ENCODE results near the gene TRAF3.

Gene TRAF3

DNA sequence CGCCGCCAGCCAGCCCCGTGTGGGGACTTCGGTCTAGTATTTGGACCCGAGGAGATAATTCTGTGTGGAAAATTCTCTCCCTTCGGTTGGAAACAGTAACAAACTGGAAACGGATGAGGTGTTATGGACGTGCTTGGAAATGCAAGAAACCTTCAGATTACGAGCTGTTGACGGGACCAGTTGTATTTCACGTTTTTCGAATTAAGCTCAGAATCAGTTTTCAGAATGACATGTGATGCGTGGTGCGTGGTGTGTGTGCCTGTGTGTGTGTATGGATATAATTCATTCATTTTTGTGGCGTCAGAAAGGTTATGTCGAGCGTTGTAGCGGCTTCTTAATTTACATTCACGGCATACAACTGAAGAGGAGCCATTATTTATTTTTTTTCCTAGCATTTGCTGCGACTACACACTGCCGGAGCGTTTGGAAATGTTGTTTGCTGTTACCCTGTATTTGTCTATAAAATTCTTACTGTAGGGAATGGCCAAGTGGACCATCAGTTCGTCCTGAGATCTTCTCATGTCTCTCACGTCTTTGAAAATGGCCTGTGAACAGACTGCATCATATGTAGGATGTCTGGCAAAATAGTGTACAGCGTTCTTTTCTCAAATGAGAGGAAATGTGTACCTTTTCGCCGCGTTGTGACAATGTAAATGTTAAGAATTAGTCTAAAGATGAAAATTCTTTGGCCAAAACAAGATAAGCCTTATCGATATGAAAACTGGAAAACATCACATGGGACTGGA is 1.3 kb downstream of the TRAF3 start:
- DNase-seq = peak; percentile 52

- no peak for DNase-seq
Observed at GRCh38 chr14:102779084-102779462, 1.8 kb downstream of the TRAF3 start.

GRCh38 chr14:102779574-102780315 is 2.5 kb downstream of the TRAF3 start:
- DNase-seq = no peak

DNA sequence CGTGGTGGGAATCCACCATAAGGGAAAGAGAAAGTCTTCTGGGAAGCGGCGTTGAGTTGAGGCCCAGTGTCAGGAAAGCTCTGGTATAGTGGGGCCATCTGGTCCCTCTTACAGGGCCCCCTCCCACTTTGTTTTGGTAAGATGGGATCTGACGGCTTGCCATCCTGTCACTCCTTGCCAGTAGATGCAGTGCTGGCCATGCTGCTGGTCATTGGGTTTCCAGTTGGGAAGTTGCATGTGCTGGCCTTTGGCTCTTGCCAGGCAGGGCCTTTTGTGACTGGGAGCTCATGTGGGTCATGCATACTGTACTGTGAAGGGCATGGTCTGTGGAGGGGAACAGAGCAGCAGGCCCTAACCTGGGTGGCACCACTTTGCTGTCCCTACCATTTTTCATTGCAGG is 3.8 kb downstream of the TRAF3 start:
- DNase-seq = no peak

DNA sequence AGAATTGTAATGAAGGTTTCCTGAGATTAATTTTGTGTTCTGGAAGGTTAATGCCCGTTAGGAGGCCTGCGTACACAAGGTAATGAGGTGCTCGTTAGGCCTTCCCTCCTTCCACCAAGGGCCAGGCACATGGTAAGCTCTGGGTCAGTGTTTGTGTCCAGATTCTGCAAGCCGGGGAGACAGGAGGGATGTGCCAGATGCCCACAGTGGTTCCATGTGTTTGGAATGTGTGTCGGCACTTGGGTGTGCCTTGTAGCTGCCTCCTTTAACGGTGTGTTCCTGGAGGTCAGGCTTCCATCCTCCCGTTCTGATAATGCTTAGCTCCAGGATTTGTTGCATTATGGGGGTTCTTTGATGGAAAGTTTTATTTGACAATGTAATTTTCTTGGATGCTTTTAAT is 5.7 kb downstream of the TRAF3 start:
- DNase-seq = no peak

GRCh38 chr14:102784892-102785594 is 7.8 kb downstream of the TRAF3 start:
- peak; percentile 39 for DNase-seq

GRCh38 chr14:102785595-102785963 is 8.3 kb downstream of the TRAF3 start:
- no peak for DNase-seq

DNA sequence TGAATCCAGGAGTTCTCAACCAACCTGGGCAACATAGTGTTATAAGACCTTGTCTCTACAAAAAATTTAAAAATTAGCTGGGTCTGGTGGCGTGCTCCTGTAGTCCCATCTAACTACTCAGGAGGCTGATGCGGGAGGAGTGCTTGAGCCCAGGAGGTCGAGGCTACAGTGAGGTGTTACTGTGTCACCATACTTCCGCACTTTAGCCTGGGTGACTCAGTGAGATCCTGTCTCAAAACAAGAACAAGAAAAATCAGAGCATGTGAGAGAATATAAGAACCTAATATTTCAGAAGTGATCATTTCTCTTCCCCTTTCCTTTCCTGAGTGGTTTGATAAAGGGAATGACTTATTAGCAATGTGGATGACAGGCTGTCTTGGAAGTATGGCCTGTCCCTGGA is 9.5 kb downstream of the TRAF3 start:
- DNase-seq = peak; percentile 68

DNA sequence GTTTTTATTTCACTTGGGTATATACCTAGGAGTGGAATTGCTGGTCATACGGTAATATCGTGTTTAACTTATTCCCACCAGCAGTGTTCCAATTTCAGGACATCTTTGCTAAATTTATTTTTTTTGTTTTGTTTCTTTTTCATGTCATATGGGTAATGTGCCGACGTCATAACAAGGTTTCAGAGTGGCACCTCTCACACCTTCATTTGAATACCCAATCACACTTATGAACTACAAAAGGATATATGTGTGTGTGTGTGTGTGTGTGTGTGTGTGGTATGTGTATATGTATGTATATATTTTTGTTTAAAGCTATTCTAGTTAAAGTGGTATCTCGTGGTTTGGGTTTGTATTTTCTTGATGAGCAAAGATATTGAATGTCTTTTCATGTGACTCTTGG is 12.1 kb downstream of the TRAF3 start:
- no peak for DNase-seq

GRCh38 chr14:102793531-102794328 is 16.5 kb downstream of the TRAF3 start:
- DNase-seq = no peak

GRCh38 chr14:102795060-102795925 is 18.0 kb downstream of the TRAF3 start:
- DNase-seq = peak; percentile 48

DNA sequence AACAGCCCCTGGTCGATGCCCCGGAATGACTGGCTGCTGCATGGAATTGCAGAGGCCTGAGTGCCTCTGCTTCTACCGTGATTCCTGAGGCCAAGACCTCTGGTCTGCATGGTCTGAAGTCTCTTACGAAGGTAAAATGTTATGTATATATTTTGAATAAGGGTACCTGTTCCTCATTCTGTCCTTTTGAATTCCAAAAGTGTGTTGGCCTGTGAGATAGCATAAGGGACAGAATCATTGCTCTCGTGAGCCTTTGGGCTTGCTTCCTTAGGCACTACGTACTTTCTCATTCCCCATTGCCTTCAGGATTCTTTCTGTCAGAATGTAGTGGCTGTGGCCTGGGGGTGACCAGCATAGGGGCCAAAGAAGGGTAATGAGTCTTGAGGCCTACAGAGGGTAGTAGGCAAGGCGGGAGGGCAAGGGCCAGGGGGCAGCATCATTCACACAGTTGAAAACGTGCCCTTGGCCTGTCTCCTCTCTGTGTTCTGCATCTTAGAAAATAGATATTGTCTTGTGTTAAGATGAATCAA is 19.5 kb downstream of the TRAF3 start:
- DNase-seq = no peak

- DNase-seq = no peak
Observed at GRCh38 chr14:102798926-102799325, 21.7 kb downstream of the TRAF3 start.

- no peak for DNase-seq
Observed at GRCh38 chr14:102799684-102800562, 22.7 kb downstream of the TRAF3 start.

DNA sequence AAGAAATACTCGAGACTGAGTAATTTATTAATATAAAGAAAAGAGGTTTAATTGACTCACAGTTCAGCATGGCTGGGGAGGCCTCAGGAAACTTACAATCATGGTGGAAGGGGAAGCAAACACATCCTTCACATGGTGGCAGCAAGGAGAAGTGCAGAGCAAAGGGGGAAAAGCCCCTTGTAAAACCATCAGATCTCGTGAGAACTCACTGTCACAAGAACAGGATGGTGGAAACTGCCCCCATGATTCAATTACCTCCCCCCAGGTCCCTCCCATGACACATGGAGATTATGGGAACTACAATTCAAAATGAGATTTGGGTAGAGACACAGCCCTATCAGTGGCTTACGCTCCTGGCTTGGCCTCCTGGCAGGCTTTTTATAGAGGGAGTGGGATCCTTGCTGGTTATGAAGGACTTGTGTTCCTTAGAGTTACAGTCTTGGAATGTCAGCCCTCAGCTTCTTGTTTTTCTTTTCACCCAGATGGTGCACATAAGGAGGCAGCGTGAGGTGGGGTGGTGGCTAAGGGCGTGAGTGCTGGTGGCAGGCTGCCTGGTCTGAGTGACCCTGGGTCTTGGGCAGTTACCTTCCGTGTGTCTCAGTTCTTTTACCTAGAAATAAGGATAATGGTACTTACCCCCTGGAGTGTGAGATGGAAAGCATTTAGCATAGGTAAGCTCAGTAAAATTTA is 25.7 kb downstream of the TRAF3 start:
- DNase-seq = no peak

DNA sequence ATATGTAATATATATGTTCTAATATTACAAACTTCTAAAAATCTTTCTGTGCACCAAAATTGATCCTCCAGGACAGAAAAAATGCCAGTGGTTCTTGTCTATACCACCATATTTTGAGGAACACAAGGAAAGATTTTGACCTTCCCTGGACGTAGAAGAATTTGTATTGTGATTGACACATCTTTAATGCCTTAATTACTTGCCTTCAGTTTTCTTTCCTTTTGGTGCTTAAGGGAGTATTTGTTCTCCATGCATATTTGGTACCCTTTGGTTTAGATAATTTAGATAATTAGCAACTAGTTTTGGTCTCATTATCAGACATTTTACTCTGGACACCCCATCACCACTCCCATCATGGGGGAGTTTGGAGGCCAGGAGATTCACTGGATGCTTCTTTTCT is 27.6 kb downstream of the TRAF3 start:
- no peak for DNase-seq

- peak; percentile 72 for DNase-seq
Observed at GRCh38 chr14:102805371-102805891, 28.2 kb downstream of the TRAF3 start.

DNA sequence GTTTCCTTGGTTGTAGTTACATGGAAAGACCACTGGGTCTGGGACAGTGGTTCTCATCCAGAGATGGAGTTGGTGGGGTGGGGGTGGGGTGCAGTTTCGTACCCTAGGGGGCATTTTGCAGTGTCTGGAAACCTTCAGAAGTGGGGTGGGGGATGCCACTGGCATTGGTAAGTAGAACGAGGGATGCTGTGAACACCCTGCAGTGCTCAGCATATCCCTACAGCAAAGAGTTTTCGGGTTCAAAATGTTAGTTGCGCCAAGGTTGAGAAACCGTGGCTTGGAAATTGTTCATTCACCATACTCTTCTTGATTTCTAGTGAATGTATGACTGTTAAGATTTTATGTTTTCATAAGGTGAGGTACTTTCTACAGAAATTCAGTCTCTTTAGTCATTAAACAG is 28.7 kb downstream of the TRAF3 start:
- no peak for DNase-seq

- no peak for DNase-seq
Observed at GRCh38 chr14:102806447-102806846, 29.2 kb downstream of the TRAF3 start.

GRCh38 chr14:102807013-102807406 is 29.8 kb downstream of the TRAF3 start:
- DNase-seq = no peak

Data from activated CD4-positive, alpha-beta T cell treated with anti-CD3 and anti-CD28 coated beads, Interleukin-10, Interleukin-2, amounts not matched to agents 100 ng/mL and 50 ng/mL, durations not matched to agents 16 hours and 8 hours (primary cell).